GM21423 (cell line): ENCODE results near the gene HSPA12B.
A peak's percentile ranks its signal among the peaks of the same experiment; 100 is the strongest.
"Not testable (repeated sequence)": the region's sequence is repeated elsewhere in the genome, so short reads cannot be mapped to it uniquely, and the experiment has no call there.

ENCODE experiments used
- ATAC-seq: cut with Tn5 transposase; IDR thresholded peaks from one replicate; pipeline ENCODE4 v1.9.1; 2021; ENCODE audit warnings: mild to moderate bottlenecking, moderate library complexity; ENCODE audit not compliant: unreplicated experiment

The HSPA12B gene

GRCh38 chr20:3785240-3786125, 53.0 kb downstream of the HSPA12B start:
- ATAC-seq, result no peak

- peak; percentile 11 for ATAC-seq
These were observed 53.6 kb downstream of the HSPA12B start for GRCh38 chr20:3786126-3786484.

GRCh38 chr20:3786665-3787323, 54.3 kb downstream of the HSPA12B start, which contains the start of gene CENPB:
Gene CENPB, minus strand, starts transcription at chr20:3786740. Its CDS starts 257 bp downstream, at chr20:3786483.
- ATAC-seq, result peak; percentile 79

GRCh38 chr20:3787324-3788014, 55.0 kb downstream of the HSPA12B start:
- no peak for ATAC-seq

GRCh38 chr20:3788685-3789155, 56.2 kb downstream of the HSPA12B start:
- ATAC-seq, result no peak

- ATAC-seq, result not testable (repeated sequence)
These were observed 56.7 kb downstream of the HSPA12B start for GRCh38 chr20:3789201-3789600.

GRCh38 chr20:3794168-3794567, 61.7 kb downstream of the HSPA12B start:
- ATAC-seq, result not testable (repeated sequence)

GRCh38 chr20:3794701-3795420, 62.4 kb downstream of the HSPA12B start:
- ATAC-seq, result no peak

GRCh38 chr20:3795511-3796468, 63.3 kb downstream of the HSPA12B start, which contains the start of gene CDC25B:
Gene CDC25B, plus strand, starts transcription at chr20:3796310. Its CDS starts 222 bp downstream, at chr20:3796532.
- ATAC-seq, result peak; percentile 63

- no peak for ATAC-seq
These were observed 64.2 kb downstream of the HSPA12B start for GRCh38 chr20:3796477-3797225.

GRCh38 chr20:3797226-3797545, 64.7 kb downstream of the HSPA12B start:
- no peak for ATAC-seq

- ATAC-seq, result no peak
These were observed 65.3 kb downstream of the HSPA12B start for GRCh38 chr20:3797592-3798372.

- no peak for ATAC-seq
These were observed 65.9 kb downstream of the HSPA12B start for GRCh38 chr20:3798373-3798768.

GRCh38 chr20:3798908-3799248, 66.4 kb downstream of the HSPA12B start:
- ATAC-seq, result no peak

GRCh38 chr20:3800256-3800877, 67.9 kb downstream of the HSPA12B start:
- ATAC-seq, result no peak

GRCh38 chr20:3800878-3801260, 68.4 kb downstream of the HSPA12B start:
- ATAC-seq, result no peak

GRCh38 chr20:3801299-3801698, 68.8 kb downstream of the HSPA12B start:
- ATAC-seq, result no peak

- no peak for ATAC-seq
These were observed 69.4 kb downstream of the HSPA12B start for GRCh38 chr20:3801846-3802245.
